ENCODE data around the gene OR56A5. TPM values are rescaled to one million over a fixed set of nuclear protein-coding genes. Genes with fewer than 3 reads are reported as not detected.

OR56A5 gene
- total RNA-seq, 1 donor from 2014 or later: not detected

DNA sequence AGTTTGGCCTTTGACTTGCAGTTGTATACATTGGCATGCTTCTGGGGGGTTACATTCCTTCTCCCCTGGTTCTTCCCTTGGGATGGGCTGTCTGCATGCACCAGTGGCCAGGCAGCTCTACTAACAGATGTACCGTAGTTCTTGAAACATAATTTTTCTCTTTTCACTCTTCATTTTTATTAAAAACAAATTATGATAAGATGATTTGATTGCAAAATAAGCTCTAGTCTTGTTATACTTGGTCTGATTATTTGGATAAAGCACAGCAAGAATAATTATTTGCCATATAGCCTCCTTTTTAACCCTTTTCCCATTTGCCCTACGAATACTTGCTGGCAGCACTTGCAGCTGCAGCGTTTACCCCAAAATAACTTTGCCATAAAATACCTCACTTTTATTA lies 12.7 kb downstream of the OR56A5 start:
- peaks cover 2% of the 10 kb centered on the region for H3K36me3 Mint-ChIP-seq (ENCODE audit: low read depth)
- no peak overlapping the region for H3K27ac Mint-ChIP-seq
- ChIA-PET CTCF (no interaction called here), POLR2A (no interaction called here)
- H3K27me3 Mint-ChIP-seq: no peaks in the 10 kb centered on the region
- DNase-seq (no peak), ATAC-seq (ENCODE audit: low read depth) (no peak)
- peaks cover 8% of the 10 kb centered on the region for H3K9me3 Mint-ChIP-seq
- H3K4me3 Mint-ChIP-seq: no peak overlapping the region
- TF ChIP-seq, protein P1, sequence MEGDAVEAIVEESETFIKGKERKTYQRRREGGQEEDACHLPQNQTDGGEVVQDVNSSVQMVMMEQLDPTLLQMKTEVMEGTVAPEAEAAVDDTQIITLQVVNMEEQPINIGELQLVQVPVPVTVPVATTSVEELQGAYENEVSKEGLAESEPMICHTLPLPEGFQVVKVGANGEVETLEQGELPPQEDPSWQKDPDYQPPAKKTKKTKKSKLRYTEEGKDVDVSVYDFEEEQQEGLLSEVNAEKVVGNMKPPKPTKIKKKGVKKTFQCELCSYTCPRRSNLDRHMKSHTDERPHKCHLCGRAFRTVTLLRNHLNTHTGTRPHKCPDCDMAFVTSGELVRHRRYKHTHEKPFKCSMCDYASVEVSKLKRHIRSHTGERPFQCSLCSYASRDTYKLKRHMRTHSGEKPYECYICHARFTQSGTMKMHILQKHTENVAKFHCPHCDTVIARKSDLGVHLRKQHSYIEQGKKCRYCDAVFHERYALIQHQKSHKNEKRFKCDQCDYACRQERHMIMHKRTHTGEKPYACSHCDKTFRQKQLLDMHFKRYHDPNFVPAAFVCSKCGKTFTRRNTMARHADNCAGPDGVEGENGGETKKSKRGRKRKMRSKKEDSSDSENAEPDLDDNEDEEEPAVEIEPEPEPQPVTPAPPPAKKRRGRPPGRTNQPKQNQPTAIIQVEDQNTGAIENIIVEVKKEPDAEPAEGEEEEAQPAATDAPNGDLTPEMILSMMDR (IDR thresholded peaks at IDR 0.05): no peak
- intact Hi-C loops (cut with micrococcal nuclease): no loop called here
- H3K4me1 Mint-ChIP-seq: no peaks in the 10 kb centered on the region

DNA sequence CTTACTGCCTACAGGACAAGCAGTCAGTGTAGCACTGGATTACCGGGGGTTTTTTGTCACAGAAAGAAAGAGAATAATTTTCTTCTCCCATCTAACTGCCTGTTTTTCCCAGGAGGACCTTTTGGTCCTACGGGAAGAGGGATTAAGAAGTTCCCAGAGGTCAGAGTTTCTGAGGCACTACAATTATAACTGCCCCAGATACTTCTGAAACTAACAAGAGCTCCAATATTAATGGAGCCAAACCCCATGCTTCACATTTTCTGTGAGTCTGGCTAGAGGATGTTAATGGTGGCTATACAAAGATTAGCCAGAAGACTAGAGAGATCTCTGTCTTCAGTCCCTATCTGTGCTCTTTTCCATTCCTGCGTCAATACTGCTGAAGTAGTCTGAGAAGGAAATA lies 26.3 kb downstream of the OR56A5 start, which contains the start of gene OR56A3:
Gene OR56A3 (plus strand): TSS at position 301 of the 400 bp plus-strand sequence. CDS start 5,096 bp downstream, outside the sequence.
- peaks cover 7% of the 10 kb centered on the region for H3K27me3 Mint-ChIP-seq
- no peak within 1 kb of the TSS for H3K4me3 Mint-ChIP-seq
- no peaks in the 10 kb centered on the region for H3K9me3 Mint-ChIP-seq
- DNase-seq (no peak), ATAC-seq (ENCODE audit: low read depth) (no peak)
- CTCF ChIA-PET: no interaction called here
- POLR2A ChIA-PET: no interaction called here
- TF ChIP-seq, protein P1 (IDR thresholded peaks at IDR 0.05): no peak
- H3K27ac Mint-ChIP-seq: no peak within 1 kb of the TSS
- intact Hi-C loops (cut with micrococcal nuclease): no loop called here
- H3K4me1 Mint-ChIP-seq: no peaks in the 10 kb centered on the region
- no peaks in the 10 kb centered on the region for H3K36me3 Mint-ChIP-seq (ENCODE audit: low read depth)

DNA sequence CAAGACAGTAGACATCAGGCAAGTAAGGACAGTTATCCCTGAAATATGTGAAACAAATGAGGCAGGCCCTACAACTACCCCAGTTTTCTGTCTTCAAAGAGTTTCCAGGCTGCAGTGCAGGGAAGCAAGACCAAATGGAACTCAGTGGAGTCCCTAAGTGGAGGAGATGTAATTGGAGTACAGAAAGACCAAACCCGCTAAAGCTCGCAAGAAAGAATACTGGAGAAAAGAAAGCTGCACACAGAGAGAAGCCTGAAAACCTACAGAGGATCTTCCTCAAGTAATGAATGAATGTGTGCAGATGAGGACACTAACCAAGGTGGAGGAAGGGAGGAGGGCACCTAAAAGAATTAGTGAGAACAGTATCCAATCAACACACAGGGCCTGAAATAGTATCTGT lies 27.5 kb downstream of the OR56A5 start:
- H3K27me3 Mint-ChIP-seq: peaks cover 7% of the 10 kb centered on the region
- ChIA-PET POLR2A (no interaction called here), CTCF (no interaction called here)
- DNase-seq (no peak), ATAC-seq (ENCODE audit: low read depth) (no peak)
- H3K36me3 Mint-ChIP-seq (ENCODE audit: low read depth): no peaks in the 10 kb centered on the region
- TF ChIP-seq, protein P1 (IDR thresholded peaks at IDR 0.05): no peak
- H3K27ac Mint-ChIP-seq: no peak overlapping the region
- intact Hi-C loops (cut with micrococcal nuclease): no loop called here
- H3K9me3 Mint-ChIP-seq: no peaks in the 10 kb centered on the region
- no peak overlapping the region for H3K4me3 Mint-ChIP-seq
- H3K4me1 Mint-ChIP-seq: no peaks in the 10 kb centered on the region

DNA sequence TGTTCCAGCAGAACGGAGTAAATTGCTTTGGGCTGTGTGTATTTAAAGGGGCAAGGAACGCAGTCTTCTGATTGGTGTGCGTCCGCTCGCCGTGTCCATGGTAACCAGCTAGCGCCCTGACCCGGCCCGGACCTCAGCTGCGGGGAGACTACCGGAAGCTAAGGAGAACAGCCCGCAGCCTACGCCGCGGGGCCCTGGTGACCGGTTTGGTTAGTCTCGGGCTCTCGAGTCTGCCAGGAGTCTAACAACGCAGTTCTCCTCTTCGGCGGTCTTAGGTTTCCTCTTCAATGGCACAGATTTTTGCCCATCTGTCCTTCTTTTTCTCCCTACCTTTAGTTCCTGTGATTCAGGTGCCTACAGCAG lies 29.7 kb downstream of the OR56A5 start:
- POLR2A ChIA-PET: no interaction called here
- CTCF ChIA-PET: no interaction called here
- TF ChIP-seq, protein P1 (IDR thresholded peaks at IDR 0.05): no peak
- DNase-seq: no peak
- H3K36me3 Mint-ChIP-seq (ENCODE audit: low read depth): no peaks in the 10 kb centered on the region
- ATAC-seq (ENCODE audit: low read depth): no peak
- H3K27ac Mint-ChIP-seq: no peak overlapping the region
- intact Hi-C loops (cut with micrococcal nuclease): no loop called here
- H3K4me3 Mint-ChIP-seq: no peak overlapping the region
- H3K9me3 Mint-ChIP-seq: no peaks in the 10 kb centered on the region
- no peaks in the 10 kb centered on the region for H3K4me1 Mint-ChIP-seq
- H3K27me3 Mint-ChIP-seq: peaks cover 5% of the 10 kb centered on the region

DNA sequence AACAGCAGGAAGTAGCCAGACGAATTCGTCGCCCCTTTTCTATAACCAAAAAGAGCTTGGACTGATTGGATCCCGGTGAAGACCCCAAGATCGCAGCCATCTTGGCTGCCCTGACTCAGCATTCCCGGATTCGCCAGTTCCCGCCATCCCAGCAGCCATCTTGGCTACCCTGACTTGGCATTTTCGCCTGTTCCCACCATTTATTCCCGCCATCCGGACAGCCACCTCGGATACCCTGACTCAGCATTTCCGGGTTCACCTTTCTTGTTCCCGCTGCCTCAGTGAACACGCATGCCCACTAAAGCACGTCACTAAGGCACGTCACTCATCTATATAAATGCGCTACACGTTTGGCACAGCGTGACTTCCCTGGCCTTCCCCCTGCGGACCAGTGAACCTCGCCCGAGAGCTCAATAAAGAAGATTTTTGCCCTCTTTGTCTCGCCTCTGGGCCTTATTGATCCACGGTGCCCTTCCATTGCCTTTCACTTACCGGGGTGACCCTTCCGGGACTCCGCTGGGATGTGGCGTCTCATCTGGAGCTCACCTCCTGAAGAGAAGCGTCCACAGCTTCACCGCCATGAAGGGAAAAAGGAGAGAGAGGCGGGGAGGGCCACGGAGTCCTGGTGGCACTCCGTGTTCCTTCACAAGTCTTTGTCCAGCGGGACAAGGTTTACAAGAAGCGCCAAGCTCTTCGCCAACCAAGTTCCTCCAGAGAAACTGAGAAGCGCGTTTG lies 30.3 kb downstream of the OR56A5 start:
- TF ChIP-seq, protein P1 (IDR thresholded peaks at IDR 0.05): no peak
- Mint-ChIP-seq H3K36me3 (ENCODE audit: low read depth) (no peaks in the 10 kb centered on the region), H3K9me3 (no peaks in the 10 kb centered on the region), H3K4me1 (no peaks in the 10 kb centered on the region), H3K27me3 (peaks cover 3% of the 10 kb centered on the region), H3K4me3 (no peak overlapping the region), H3K27ac (no peak overlapping the region)
- ChIA-PET POLR2A (no interaction called here), CTCF (no interaction called here)
- DNase-seq: no peak
- intact Hi-C loops (cut with micrococcal nuclease): no loop called here
- no peak for ATAC-seq (ENCODE audit: low read depth)

Data from activated B cell treated with CpG ODN at 0.5 μM for 24 hours (primary cell).